Mesendoderm (in vitro differentiated cells): ENCODE results near the gene ZBTB25. TPM values are rescaled to one million over a fixed set of nuclear protein-coding genes. Genes with fewer than 3 reads are reported as not detected.

Experiments used
- DNase-seq: peaks from one replicate; pipeline ENCODE4 v3.0.0; 2013
- H2AK5ac ChIP-seq: 2 replicates; pipeline ENCODE4 v1.6.1; 2013; ENCODE audit warnings: low read length, inconsistent platforms
- H2BK120ac ChIP-seq: 2 replicates; pipeline ENCODE4 v1.6.1; 2013; ENCODE audit warnings: low read depth, mild to moderate bottlenecking, low read length, moderate library complexity, mixed read lengths
- H2BK15ac ChIP-seq: replicated peaks from 2 replicates; pipeline ENCODE4 v1.6.1; 2013; ENCODE audit warnings: low read depth, mild to moderate bottlenecking, moderate library complexity
- H2BK5ac ChIP-seq: 2 replicates; pipeline ENCODE4 v1.6.1; 2013; ENCODE audit warnings: low read length, inconsistent platforms
- H3K18ac ChIP-seq: 2 replicates; pipeline ENCODE4 v1.6.1; 2013; ENCODE audit warnings: mild to moderate bottlenecking, low read length, mixed read lengths
- H3K23ac ChIP-seq: one replicate; pipeline ENCODE4 v1.6.1; 2013; ENCODE audit warnings: low read length
- H3K27ac ChIP-seq: 2 replicates; pipeline ENCODE4 v1.5.1; 2013; ENCODE audit warnings: low read depth, mild to moderate bottlenecking, inconsistent platforms, low read length, moderate library complexity
- H3K27me3 ChIP-seq: 2 replicates; pipeline ENCODE4 v1.6.1; 2013; ENCODE audit warnings: low read length, control low read depth, mild to moderate bottlenecking, inconsistent platforms; ENCODE audit not compliant: insufficient read depth, poor library complexity
- H3K36me3 ChIP-seq: 2 replicates; pipeline ENCODE4 v1.6.1; 2013; ENCODE audit warnings: low read length, inconsistent platforms; ENCODE audit not compliant: control insufficient read depth, insufficient read depth
- H3K4ac ChIP-seq: one replicate; pipeline ENCODE4 v1.6.1; 2013; ENCODE audit warnings: low read depth, mild to moderate bottlenecking, low read length, moderate library complexity
- H3K4me1 ChIP-seq: 2 replicates; pipeline ENCODE4 v1.6.1; 2013; ENCODE audit warnings: low read depth, low read length, inconsistent platforms; ENCODE audit not compliant: control insufficient read depth
- H3K4me2 ChIP-seq: 2 replicates; pipeline ENCODE4 v1.6.1; 2013; ENCODE audit warnings: low read length
- H3K4me3 ChIP-seq: 2 replicates; pipeline ENCODE4 v1.5.1; 2013; ENCODE audit warnings: mild to moderate bottlenecking, low read length
- H3K56ac ChIP-seq: one replicate; pipeline ENCODE4 v1.6.1; 2013; ENCODE audit warnings: low read length
- H3K79me1 ChIP-seq: 2 replicates; pipeline ENCODE4 v1.6.1; 2013; ENCODE audit warnings: low read length, inconsistent platforms
- H3K79me2 ChIP-seq: 2 replicates; pipeline ENCODE4 v1.6.1; 2013; ENCODE audit warnings: mild to moderate bottlenecking, low read length; ENCODE audit not compliant: control insufficient read depth, insufficient read depth
- H3K9ac ChIP-seq: 2 replicates; pipeline ENCODE4 v1.6.1; 2013; ENCODE audit warnings: low read length, inconsistent platforms
- H4K5ac ChIP-seq: one replicate; pipeline ENCODE4 v1.6.1; 2013; ENCODE audit warnings: low read length
- H4K8ac ChIP-seq: one replicate; pipeline ENCODE4 v1.6.1; 2013; ENCODE audit warnings: low read depth, mild to moderate bottlenecking, control low read depth, low read length, moderate library complexity
- WGBS: extraction: QIAGEN DNeasy Blood & Tissue Kit; methylation state at CpG from one replicate; pipeline ENCODE4 v1.1.7; 2013; ENCODE audit warnings: low lambda C conversion rate, missing lambda C conversion rate; ENCODE audit not compliant: insufficient coverage; ENCODE audit errors: extremely low coverage; 5-methylcytosine and 5-hydroxymethylcytosine counted together
- polyA plus RNA-seq, 2 experiments: library from polyadenylated mRNA; stranded (reverse); fragments of 200-250 nt; gene quantifications; one replicate each; pipeline ENCODE4 v1.2.3, GENCODE V29; 2013

The ZBTB25 gene, protein sequence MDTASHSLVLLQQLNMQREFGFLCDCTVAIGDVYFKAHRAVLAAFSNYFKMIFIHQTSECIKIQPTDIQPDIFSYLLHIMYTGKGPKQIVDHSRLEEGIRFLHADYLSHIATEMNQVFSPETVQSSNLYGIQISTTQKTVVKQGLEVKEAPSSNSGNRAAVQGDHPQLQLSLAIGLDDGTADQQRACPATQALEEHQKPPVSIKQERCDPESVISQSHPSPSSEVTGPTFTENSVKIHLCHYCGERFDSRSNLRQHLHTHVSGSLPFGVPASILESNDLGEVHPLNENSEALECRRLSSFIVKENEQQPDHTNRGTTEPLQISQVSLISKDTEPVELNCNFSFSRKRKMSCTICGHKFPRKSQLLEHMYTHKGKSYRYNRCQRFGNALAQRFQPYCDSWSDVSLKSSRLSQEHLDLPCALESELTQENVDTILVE
- polyA plus RNA-seq (2013, experiment 1 of 2) = 4.1 TPM
- 3.8 TPM for polyA plus RNA-seq (2013, experiment 2 of 2)

DNA sequence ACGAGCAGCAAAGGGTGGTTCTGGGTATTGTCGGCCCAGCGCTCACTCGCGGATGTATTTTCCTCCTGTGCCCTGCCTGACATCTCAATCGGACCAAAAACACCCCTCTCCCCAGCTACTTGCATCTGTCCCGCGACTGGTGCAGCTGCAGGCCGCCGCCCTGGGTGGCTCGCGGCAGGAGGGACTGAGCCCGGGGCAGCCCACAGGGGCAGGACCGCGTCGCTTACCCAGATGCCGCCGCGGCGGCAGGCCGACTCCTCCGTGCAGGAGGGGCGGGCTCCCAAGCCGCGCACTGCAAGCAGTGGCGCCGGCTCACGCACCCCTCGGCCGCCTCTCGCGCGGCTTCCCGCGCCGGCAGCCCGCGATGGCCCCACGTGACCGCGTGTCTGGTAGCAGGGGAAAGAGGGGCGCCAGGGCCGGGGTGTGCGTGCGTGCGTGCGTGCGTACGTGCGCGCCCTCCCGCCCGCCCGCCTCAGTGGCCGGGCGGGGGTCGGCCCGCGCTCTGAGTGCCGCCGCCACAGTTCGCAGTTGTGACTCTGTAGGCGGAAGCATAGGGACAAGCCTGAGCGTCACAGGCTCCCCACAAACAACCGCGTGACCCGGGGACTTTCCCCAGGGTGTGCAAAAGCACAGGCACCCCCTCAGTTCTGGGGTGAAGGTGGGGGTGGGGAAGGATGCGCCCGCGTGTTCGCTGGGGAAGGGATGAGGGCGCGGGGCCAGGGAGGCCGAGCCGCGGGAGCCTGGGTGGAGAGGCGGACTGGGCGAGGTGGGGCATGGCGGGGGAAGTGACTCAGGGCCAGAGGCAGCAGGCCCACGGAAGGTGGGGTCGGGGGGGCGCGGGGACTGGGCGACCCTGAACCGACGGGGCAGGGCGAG lies at the start of gene ZBTB25:
TSS of gene ZBTB25 (minus strand) at position 405 of the 876 bp plus-strand sequence. CDS start 13,305 bp downstream, outside the sequence.
- peak within 1 kb of the TSS; percentile 92 for H2BK120ac ChIP-seq
- peak within 1 kb of the TSS; percentile 99 for H3K56ac ChIP-seq
- peak within 1 kb of the TSS; percentile 59 for H3K23ac ChIP-seq
- peaks cover 8% of the 10 kb centered on the region for H3K79me1 ChIP-seq
- H3K4me3 ChIP-seq = peak within 1 kb of the TSS; percentile 85
- H3K4me1 ChIP-seq = peaks cover 15% of the 10 kb centered on the region
- peak within 1 kb of the TSS; percentile 87 for H4K8ac ChIP-seq
- peak within 1 kb of the TSS; percentile 85 for H2BK5ac ChIP-seq
- no peak within 1 kb of the TSS for H2BK15ac ChIP-seq
- H3K18ac ChIP-seq = peak within 1 kb of the TSS; percentile 86
- no CpG with 5 or more reads among the region's 87 CpGs for WGBS
- H2AK5ac ChIP-seq = no peak within 1 kb of the TSS
- peak within 1 kb of the TSS; percentile 100 for H3K4ac ChIP-seq
- H3K9ac ChIP-seq = peak within 1 kb of the TSS; percentile 98
- peak; percentile 98 for DNase-seq
- H3K27me3 ChIP-seq = no peaks in the 10 kb centered on the region
- H3K4me2 ChIP-seq = peak within 1 kb of the TSS; percentile 86
- H3K79me2 ChIP-seq = peaks cover 26% of the 10 kb centered on the region
- H3K27ac ChIP-seq = peak within 1 kb of the TSS; percentile 100
- no peaks in the 10 kb centered on the region for H3K36me3 ChIP-seq
- H4K5ac ChIP-seq = no peak within 1 kb of the TSS

DNA sequence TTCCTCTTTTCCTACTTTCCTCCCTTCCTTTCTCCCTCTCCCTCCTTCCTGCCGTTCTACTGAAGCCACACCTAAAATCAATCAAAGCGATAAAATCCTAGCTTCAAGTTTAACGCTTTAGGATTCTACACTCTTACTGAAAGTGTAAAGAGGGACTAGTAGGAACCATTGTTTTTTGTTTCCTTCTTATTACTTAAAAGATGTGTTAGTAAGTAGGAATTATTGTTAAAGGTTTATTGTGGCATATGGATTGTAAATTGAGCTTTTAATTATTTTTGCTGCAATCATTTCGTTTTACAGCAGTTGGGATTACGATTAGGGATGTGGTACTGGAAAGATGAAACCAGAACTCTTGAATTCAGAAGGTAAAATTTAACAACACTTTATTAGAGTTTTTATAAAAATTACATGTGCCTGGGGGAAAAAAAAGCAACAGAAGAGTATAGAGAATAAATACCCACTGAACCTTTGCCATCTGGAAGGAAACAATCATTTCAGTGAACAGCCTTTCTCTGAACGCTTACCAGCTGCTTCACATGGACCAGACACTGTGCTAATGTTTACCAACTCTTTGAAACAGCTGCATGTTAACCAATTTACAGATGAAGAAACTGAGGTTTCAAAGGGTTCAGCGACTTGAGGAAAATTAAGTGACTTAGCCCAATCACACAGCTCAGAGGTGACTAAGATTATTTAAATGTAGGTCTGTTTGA lies 47.1 kb upstream of the ZBTB25 start:
- Histone ChIP-seq H3K18ac (no peak overlapping the region), H2BK120ac (no peak overlapping the region), H3K36me3 (no peaks in the 10 kb centered on the region), H3K4me2 (peak overlapping the region; percentile 67), H3K27me3 (no peaks in the 10 kb centered on the region), H3K79me2 (no peaks in the 10 kb centered on the region), H3K4me3 (no peak overlapping the region), H3K4ac (no peak overlapping the region), H3K4me1 (peaks cover 1% of the 10 kb centered on the region), H3K23ac (no peak overlapping the region), H4K8ac (no peak overlapping the region), H4K5ac (no peak overlapping the region), H2BK15ac (no peak overlapping the region), H3K79me1 (no peaks in the 10 kb centered on the region), H2AK5ac (no peak overlapping the region), H2BK5ac (no peak overlapping the region), H3K9ac (peak overlapping the region; percentile 72), H3K56ac (peak overlapping the region; percentile 94), H3K27ac (no peak overlapping the region)
- DNase-seq = no peak
- WGBS = 100% methylated on average over 1 of the region's 7 CpGs

DNA sequence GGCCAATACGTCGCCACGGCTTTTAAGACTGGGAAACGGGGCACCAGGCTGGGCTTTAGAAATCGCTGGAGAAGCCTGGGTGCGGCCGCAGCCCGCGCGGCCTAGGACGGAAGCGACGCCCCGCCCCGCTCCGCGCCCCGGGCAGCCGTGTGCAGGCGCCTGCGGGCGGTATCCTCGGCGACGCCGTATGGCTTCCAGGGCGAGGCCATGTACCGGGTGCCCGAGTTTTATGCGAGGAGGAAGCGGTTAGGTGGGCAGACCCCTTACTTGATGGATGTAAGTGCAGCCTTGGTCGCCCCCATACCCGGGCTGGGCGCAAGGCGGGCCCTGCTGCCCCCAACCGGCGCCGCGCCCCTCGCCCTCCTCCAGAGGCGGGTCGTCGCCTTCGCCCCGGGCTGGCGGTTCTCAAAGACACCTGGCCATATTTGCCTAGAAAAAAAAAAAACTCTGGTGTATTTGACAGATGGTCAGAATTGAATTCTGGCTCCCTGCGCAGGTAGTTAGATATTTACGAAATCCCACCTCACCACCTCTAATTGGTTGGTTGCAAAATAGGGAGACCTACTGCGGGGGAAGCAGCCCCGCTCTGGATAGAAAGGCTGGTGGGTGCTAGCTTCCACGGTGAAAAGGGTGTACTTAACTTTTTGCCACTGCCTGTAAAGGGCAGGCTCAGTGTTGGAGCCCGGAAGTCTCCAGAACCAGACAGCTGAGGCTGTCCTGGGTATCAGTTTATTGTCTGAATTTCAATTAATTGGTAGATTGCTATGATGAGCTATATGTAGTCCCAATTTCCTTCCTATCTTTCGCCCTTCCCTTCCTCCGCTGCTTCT lies 46.4 kb upstream of the ZBTB25 start, which contains the start of gene PPP1R36:
TSS of gene PPP1R36 (plus strand) at position 171 of the 830 bp plus-strand sequence. CDS start at position 208, 37 bp downstream.
- Histone ChIP-seq H3K27me3 (no peaks in the 10 kb centered on the region), H3K4ac (peak within 1 kb of the TSS; percentile 40), H3K4me3 (peak within 1 kb of the TSS; percentile 45), H2BK120ac (no peak within 1 kb of the TSS), H3K9ac (peak within 1 kb of the TSS; percentile 72), H3K27ac (no peak within 1 kb of the TSS), H2BK5ac (no peak within 1 kb of the TSS), H3K56ac (peak within 1 kb of the TSS; percentile 94), H3K18ac (peak within 1 kb of the TSS; percentile 46), H3K36me3 (no peaks in the 10 kb centered on the region), H4K8ac (no peak within 1 kb of the TSS), H2BK15ac (peak within 1 kb of the TSS; percentile 9), H3K4me2 (peak within 1 kb of the TSS; percentile 67), H3K79me1 (no peaks in the 10 kb centered on the region), H4K5ac (no peak within 1 kb of the TSS), H3K4me1 (peaks cover 1% of the 10 kb centered on the region), H3K23ac (no peak within 1 kb of the TSS), H3K79me2 (no peaks in the 10 kb centered on the region), H2AK5ac (no peak within 1 kb of the TSS)
- no CpG with 5 or more reads among the region's 54 CpGs for WGBS
- DNase-seq = peak; percentile 62

DNA sequence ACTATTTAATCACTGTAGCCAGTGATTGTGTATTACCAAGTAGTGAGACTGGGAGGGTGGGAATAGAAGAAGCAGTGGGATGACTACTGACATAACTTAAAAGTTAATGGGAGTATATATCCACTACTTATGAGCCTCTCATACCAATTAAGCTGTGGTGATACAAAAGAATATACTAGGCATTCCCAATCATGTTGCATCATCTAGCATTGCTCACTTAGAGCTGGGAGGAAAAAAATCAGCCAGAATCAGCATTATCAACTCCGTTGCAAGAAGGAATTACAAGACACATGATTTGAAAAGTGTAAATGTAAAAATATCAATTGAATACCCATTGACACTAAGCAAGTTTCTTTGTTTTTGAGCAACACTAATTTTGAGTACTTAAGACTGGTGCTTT lies 45.4 kb upstream of the ZBTB25 start:
- WGBS = no CpG with 5 or more reads among the region's 1 CpG

More for the DNA sequence above, 45.4 kb upstream of the ZBTB25 start:
- Histone ChIP-seq H3K9ac (no peak overlapping the region), H2BK5ac (no peak overlapping the region), H3K27me3 (no peaks in the 10 kb centered on the region), H3K4ac (no peak overlapping the region), H4K5ac (no peak overlapping the region), H3K23ac (no peak overlapping the region), H2BK15ac (no peak overlapping the region), H3K56ac (no peak overlapping the region), H3K79me2 (no peaks in the 10 kb centered on the region), H3K79me1 (no peaks in the 10 kb centered on the region), H4K8ac (no peak overlapping the region), H3K27ac (no peak overlapping the region), H3K4me3 (no peak overlapping the region), H2AK5ac (no peak overlapping the region), H3K4me1 (peaks cover 1% of the 10 kb centered on the region), H3K4me2 (no peak overlapping the region), H3K18ac (no peak overlapping the region), H2BK120ac (no peak overlapping the region), H3K36me3 (no peaks in the 10 kb centered on the region)
- DNase-seq = no peak
